Germinal center (tissue), 1 donor: ENCODE results near the gene PRKACA.

Experiments
- DNase-seq: peaks from one replicate; pipeline ENCODE4 v3.0.0; 2012; ENCODE audit warnings: mixed read lengths, low spot score

Gene PRKACA

GRCh38 chr19:14091813-14092462, 25.6 kb downstream of the PRKACA start:
- peak; percentile 61 for DNase-seq

- peak; percentile 91 for DNase-seq
Measured at GRCh38 chr19:14091081-14091812, 26.3 kb downstream of the PRKACA start.

GRCh38 chr19:14090509-14091080, 27.0 kb downstream of the PRKACA start, which contains the start of gene SAMD1:
Gene SAMD1, minus strand, starts transcription at chr19:14090751.
- DNase-seq = peak; percentile 88

- DNase-seq = peak; percentile 56
Measured at GRCh38 chr19:14089662-14090508, 27.7 kb downstream of the PRKACA start.

- DNase-seq = peak; percentile 25
Measured at GRCh38 chr19:14089412-14089661, 28.2 kb downstream of the PRKACA start.

GRCh38 chr19:14088634-14089411, 28.7 kb downstream of the PRKACA start:
- no peak for DNase-seq

- no peak for DNase-seq
Measured at GRCh38 chr19:14086098-14086497, 31.5 kb downstream of the PRKACA start.

- no peak for DNase-seq
Measured at GRCh38 chr19:14085309-14085995, 32.1 kb downstream of the PRKACA start, which contains the start of gene C19orf67. Gene C19orf67, minus strand, starts transcription at chr19:14085783. Its CDS starts 156 bp downstream, at chr19:14085627.

- DNase-seq = no peak
Measured at GRCh38 chr19:14082675-14082960, 34.9 kb downstream of the PRKACA start.

GRCh38 chr19:14081797-14082674, 35.5 kb downstream of the PRKACA start:
- no peak for DNase-seq

- peak; percentile 98 for DNase-seq
Measured at GRCh38 chr19:14080887-14081796, 36.4 kb downstream of the PRKACA start.

- DNase-seq = no peak
Measured at GRCh38 chr19:14078411-14078810, 39.2 kb downstream of the PRKACA start.

GRCh38 chr19:14073925-14074838, 43.4 kb downstream of the PRKACA start:
- DNase-seq = peak; percentile 20

- peak; percentile 86 for DNase-seq
Measured at GRCh38 chr19:14073261-14073924, 44.2 kb downstream of the PRKACA start.

- peak; percentile 47 for DNase-seq
Measured at GRCh38 chr19:14072535-14073260, 44.9 kb downstream of the PRKACA start, which contains the start of gene MISP3. Gene MISP3, plus strand, starts transcription at chr19:14072786. Its CDS starts 524 bp downstream, at chr19:14073310.

GRCh38 chr19:14070268-14071050, 47.1 kb downstream of the PRKACA start:
- DNase-seq = no peak
